Measurements from ENCODE around the gene TRIM7.
A peak's percentile ranks its signal among the peaks of the same experiment; 100 is the strongest.
"Not testable (repeated sequence)": the region's sequence is repeated elsewhere in the genome, so short reads cannot be mapped to it uniquely, and the experiment has no call there.

Gene TRIM7

GRCh38 chr5:181233088-181233800 is 28.2 kb upstream of the TRIM7 start:
- no peak for DNase-seq

GRCh38 chr5:181232593-181232992 is 27.6 kb upstream of the TRIM7 start:
- no peak for DNase-seq

- DNase-seq = no peak
Measured at GRCh38 chr5:181231432-181231831, 26.4 kb upstream of the TRIM7 start.

GRCh38 chr5:181230551-181230950 is 25.6 kb upstream of the TRIM7 start:
- no peak for DNase-seq

- no peak for DNase-seq
Measured at GRCh38 chr5:181229996-181230395, 25.0 kb upstream of the TRIM7 start.

- DNase-seq = no peak
Measured at GRCh38 chr5:181224390-181225229, 19.6 kb upstream of the TRIM7 start.

GRCh38 chr5:181223729-181224389 is 18.9 kb upstream of the TRIM7 start:
- no peak for DNase-seq

GRCh38 chr5:181223058-181223728 is 18.2 kb upstream of the TRIM7 start, which contains the start of gene TRIM41:
Gene TRIM41 (plus strand): TSS chr5:181223281. CDS start chr5:181224000, 719 bp downstream.
- DNase-seq = peak; percentile 98

- DNase-seq = peak; percentile 69
Measured at GRCh38 chr5:181222630-181223057, 17.6 kb upstream of the TRIM7 start.

GRCh38 chr5:181221792-181222629 is 17.0 kb upstream of the TRIM7 start:
- DNase-seq = peak; percentile 98

- DNase-seq = no peak
Measured at GRCh38 chr5:181221105-181221791, 16.3 kb upstream of the TRIM7 start.

- no peak for DNase-seq
Measured at GRCh38 chr5:181220178-181220515, 15.2 kb upstream of the TRIM7 start.

GRCh38 chr5:181219262-181220177 is 14.5 kb upstream of the TRIM7 start:
- DNase-seq = no peak

GRCh38 chr5:181218795-181219124 is 13.8 kb upstream of the TRIM7 start:
- no peak for DNase-seq

GRCh38 chr5:181217803-181218062 is 12.7 kb upstream of the TRIM7 start:
- no peak for DNase-seq

GRCh38 chr5:181217111-181217802 is 12.3 kb upstream of the TRIM7 start:
- DNase-seq = peak; percentile 65

GRCh38 chr5:181215997-181216989 is 11.3 kb upstream of the TRIM7 start:
- DNase-seq = no peak

- DNase-seq = not testable (repeated sequence)
Measured at GRCh38 chr5:181214249-181214648, 9.3 kb upstream of the TRIM7 start.

GRCh38 chr5:181212934-181213333 is 7.9 kb upstream of the TRIM7 start:
- no peak for DNase-seq
